Renal cortical epithelial cell (primary cell): ENCODE data around the gene RUSC1. TPM values are rescaled to one million over a fixed set of nuclear protein-coding genes. Genes with fewer than 3 reads are reported as not detected.
A peak's percentile ranks its signal among the peaks of the same experiment; 100 is the strongest.
"Not testable (repeated sequence)": the region's sequence is repeated elsewhere in the genome, so short reads cannot be mapped to it uniquely, and the experiment has no call there.

Source experiments
- DNase-seq: peaks from one replicate; pipeline ENCODE4 v3.0.0-alpha.2; 2011; ENCODE audit warnings: low read depth
- total RNA-seq: library from RNA; depleted of rRNA; stranded (reverse); fragments of >200 nt; gene quantifications from 2 replicates; pipeline ENCODE4 v1.2.3, GENCODE V29; 2014

The RUSC1 gene
- total RNA-seq = 24.1 and 26.2 TPM in 2 replicates

GRCh38 chr1:155320661-155321617 is at the start of gene RUSC1:
Gene RUSC1 (plus strand): TSS chr1:155320894. CDS start chr1:155321774, 880 bp downstream.
- no peak for DNase-seq

- DNase-seq = peak; percentile 61
These were observed 48.0 kb upstream of the RUSC1 start for GRCh38 chr1:155272466-155273342.

- peak; percentile 83 for DNase-seq
These were observed 47.1 kb upstream of the RUSC1 start, which contains the start of gene CLK2 for GRCh38 chr1:155273343-155274245. Gene CLK2 (minus strand): TSS chr1:155273504. CDS start chr1:155270977, 2,527 bp downstream.

- DNase-seq = peak; percentile 88
These were observed 43.4 kb upstream of the RUSC1 start, which contains the start of gene HCN3 for GRCh38 chr1:155277070-155277901. Gene HCN3 (plus strand): TSS chr1:155277463. CDS start chr1:155277591, 128 bp downstream.

- DNase-seq = peak; percentile 27
These were observed 42.6 kb upstream of the RUSC1 start for GRCh38 chr1:155277902-155278688.

- no peak for DNase-seq
These were observed 42.0 kb upstream of the RUSC1 start for GRCh38 chr1:155278689-155279160.

GRCh38 chr1:155279268-155279667 is 41.4 kb upstream of the RUSC1 start:
- DNase-seq = no peak

- DNase-seq = no peak
These were observed 38.1 kb upstream of the RUSC1 start for GRCh38 chr1:155282488-155283091.

- DNase-seq = no peak
These were observed 36.2 kb upstream of the RUSC1 start for GRCh38 chr1:155284476-155284875.

- no peak for DNase-seq
These were observed 35.6 kb upstream of the RUSC1 start for GRCh38 chr1:155285063-155285462.

- no peak for DNase-seq
These were observed 35.1 kb upstream of the RUSC1 start for GRCh38 chr1:155285631-155286044.

GRCh38 chr1:155286544-155286943 is 34.1 kb upstream of the RUSC1 start:
- DNase-seq = no peak

GRCh38 chr1:155287987-155288543 is 32.6 kb upstream of the RUSC1 start:
- DNase-seq = no peak

- DNase-seq = not testable (repeated sequence)
These were observed 29.7 kb upstream of the RUSC1 start for GRCh38 chr1:155291006-155291405.

- no peak for DNase-seq
These were observed 27.5 kb upstream of the RUSC1 start for GRCh38 chr1:155293086-155293749.

- no peak for DNase-seq
These were observed 26.0 kb upstream of the RUSC1 start for GRCh38 chr1:155294520-155295182.
